ENCODE results near the gene NOC3L.

DNA sequence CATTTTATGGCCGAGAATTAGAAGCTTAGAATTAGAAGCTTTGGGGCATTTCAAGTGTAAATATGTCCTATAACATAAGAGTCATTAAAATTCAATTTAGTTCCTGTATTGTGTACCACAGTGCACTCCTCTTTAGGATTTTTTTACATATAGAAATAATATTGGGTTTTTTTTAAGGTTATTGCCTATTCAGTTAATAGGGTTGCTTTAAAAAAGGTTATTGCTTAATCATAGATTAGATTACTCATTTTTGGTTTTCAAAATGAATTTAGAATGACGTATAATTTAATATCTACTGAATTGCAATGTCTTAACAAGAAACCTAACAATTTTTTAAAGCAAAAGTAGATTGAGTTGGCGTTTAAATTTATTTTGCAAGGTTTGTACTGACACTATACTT, 34.1 kb downstream of the NOC3L start:
- TF ChIP-seq MAX (IDR thresholded peaks at IDR 0.05), result no peak
- no peak for TF ChIP-seq TCF12 (IDR thresholded peaks at IDR 0.05; ENCODE audit: low read depth)
- TF ChIP-seq EP300 (IDR thresholded peaks at IDR 0.05; ENCODE audit: borderline replicate concordance), result no peak
- no peak for TF ChIP-seq RAD21 (IDR thresholded peaks at IDR 0.05; ENCODE audit: low read depth)
- no peak for TF ChIP-seq CEBPB (IDR thresholded peaks at IDR 0.05)
- no peak for TF ChIP-seq REST (IDR thresholded peaks at IDR 0.05; ENCODE audit: low read depth)
- TF ChIP-seq YY1 (IDR thresholded peaks at IDR 0.05; ENCODE audit: low read depth), result no peak
- no peak for TF ChIP-seq TEAD4 (IDR thresholded peaks at IDR 0.05)
- TF ChIP-seq FOXM1 (IDR thresholded peaks at IDR 0.05; ENCODE audit: borderline replicate concordance, low read depth), result no peak
- TF ChIP-seq ZBTB7A (IDR thresholded peaks at IDR 0.05; ENCODE audit: low read depth), result no peak
- TF ChIP-seq, protein P1, sequence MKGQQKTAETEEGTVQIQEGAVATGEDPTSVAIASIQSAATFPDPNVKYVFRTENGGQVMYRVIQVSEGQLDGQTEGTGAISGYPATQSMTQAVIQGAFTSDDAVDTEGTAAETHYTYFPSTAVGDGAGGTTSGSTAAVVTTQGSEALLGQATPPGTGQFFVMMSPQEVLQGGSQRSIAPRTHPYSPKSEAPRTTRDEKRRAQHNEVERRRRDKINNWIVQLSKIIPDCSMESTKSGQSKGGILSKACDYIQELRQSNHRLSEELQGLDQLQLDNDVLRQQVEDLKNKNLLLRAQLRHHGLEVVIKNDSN (IDR thresholded peaks at IDR 0.05), result no peak
- TF ChIP-seq CREB1 (IDR thresholded peaks at IDR 0.05; ENCODE audit: low read depth), result no peak
- no peak for TF ChIP-seq TAF1 (IDR thresholded peaks at IDR 0.05; ENCODE audit: low read depth)
- no peak for TF ChIP-seq EGR1 (IDR thresholded peaks at IDR 0.05)

All from Ishikawa (cell line).